ENCODE measurements around the gene FALEC.

DNA sequence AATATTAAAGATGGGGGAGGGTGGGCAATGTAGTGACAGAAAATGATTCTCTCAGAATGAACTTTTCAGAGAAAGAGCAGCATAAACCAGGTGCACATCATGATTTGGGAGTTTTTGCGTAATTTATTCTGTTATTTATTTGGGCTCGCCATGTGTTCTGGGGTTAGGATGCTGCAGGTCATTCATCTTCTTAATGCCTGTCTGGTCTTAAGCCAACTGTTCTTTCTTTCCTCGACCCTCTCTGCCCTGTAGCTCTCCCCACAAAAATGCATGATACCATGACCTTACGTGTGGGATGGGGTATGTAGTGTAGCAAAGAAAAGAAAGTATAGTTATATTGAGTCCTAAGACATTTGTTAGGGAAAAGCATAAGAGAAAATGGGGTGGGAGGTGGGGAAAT lies 40.7 kb upstream of the FALEC start:
- TF ChIP-seq, protein P1, sequence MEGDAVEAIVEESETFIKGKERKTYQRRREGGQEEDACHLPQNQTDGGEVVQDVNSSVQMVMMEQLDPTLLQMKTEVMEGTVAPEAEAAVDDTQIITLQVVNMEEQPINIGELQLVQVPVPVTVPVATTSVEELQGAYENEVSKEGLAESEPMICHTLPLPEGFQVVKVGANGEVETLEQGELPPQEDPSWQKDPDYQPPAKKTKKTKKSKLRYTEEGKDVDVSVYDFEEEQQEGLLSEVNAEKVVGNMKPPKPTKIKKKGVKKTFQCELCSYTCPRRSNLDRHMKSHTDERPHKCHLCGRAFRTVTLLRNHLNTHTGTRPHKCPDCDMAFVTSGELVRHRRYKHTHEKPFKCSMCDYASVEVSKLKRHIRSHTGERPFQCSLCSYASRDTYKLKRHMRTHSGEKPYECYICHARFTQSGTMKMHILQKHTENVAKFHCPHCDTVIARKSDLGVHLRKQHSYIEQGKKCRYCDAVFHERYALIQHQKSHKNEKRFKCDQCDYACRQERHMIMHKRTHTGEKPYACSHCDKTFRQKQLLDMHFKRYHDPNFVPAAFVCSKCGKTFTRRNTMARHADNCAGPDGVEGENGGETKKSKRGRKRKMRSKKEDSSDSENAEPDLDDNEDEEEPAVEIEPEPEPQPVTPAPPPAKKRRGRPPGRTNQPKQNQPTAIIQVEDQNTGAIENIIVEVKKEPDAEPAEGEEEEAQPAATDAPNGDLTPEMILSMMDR (conservative IDR thresholded peaks at IDR 0.05): no peak
- TF ChIP-seq ZFX (IDR thresholded peaks at IDR 0.05): no peak
